HG03060 (cell line): ENCODE results near the gene PARD3B.

Experiments
- ATAC-seq: cut with Tn5 transposase; IDR thresholded peaks from one replicate; pipeline ENCODE4 v1.9.1; 2021; ENCODE audit warnings: low read depth, moderate number of reproducible peaks; ENCODE audit not compliant: unreplicated experiment

Gene PARD3B

GRCh38 chr2:204973616-204974015 lies 428.3 kb downstream of the PARD3B start:
- ATAC-seq = no peak

GRCh38 chr2:204974487-204974886 lies 429.2 kb downstream of the PARD3B start:
- no peak for ATAC-seq

GRCh38 chr2:204977914-204978313 lies 432.6 kb downstream of the PARD3B start:
- no peak for ATAC-seq

- no peak for ATAC-seq
Observed at GRCh38 chr2:204982303-204982702, 437.0 kb downstream of the PARD3B start.

GRCh38 chr2:204984518-204984917 lies 439.2 kb downstream of the PARD3B start:
- no peak for ATAC-seq

- ATAC-seq = no peak
Observed at GRCh38 chr2:204986641-204987040, 441.4 kb downstream of the PARD3B start.

- no peak for ATAC-seq
Observed at GRCh38 chr2:204988836-204989235, 443.6 kb downstream of the PARD3B start.

- ATAC-seq = no peak
Observed at GRCh38 chr2:204989877-204990276, 444.6 kb downstream of the PARD3B start.

GRCh38 chr2:205001300-205001966 lies 456.2 kb downstream of the PARD3B start:
- ATAC-seq = no peak

GRCh38 chr2:205002390-205002789 lies 457.1 kb downstream of the PARD3B start:
- no peak for ATAC-seq

GRCh38 chr2:205003288-205003687 lies 458.0 kb downstream of the PARD3B start:
- no peak for ATAC-seq

- no peak for ATAC-seq
Observed at GRCh38 chr2:205010196-205010595, 464.9 kb downstream of the PARD3B start.

- no peak for ATAC-seq
Observed at GRCh38 chr2:205011031-205011430, 465.8 kb downstream of the PARD3B start.

- ATAC-seq = no peak
Observed at GRCh38 chr2:205012961-205013360, 467.7 kb downstream of the PARD3B start.

GRCh38 chr2:205013586-205013985 lies 468.3 kb downstream of the PARD3B start:
- ATAC-seq = no peak

- no peak for ATAC-seq
Observed at GRCh38 chr2:205014201-205014600, 468.9 kb downstream of the PARD3B start.

- ATAC-seq = no peak
Observed at GRCh38 chr2:205017381-205017780, 472.1 kb downstream of the PARD3B start.

- ATAC-seq = no peak
Observed at GRCh38 chr2:205017912-205018311, 472.6 kb downstream of the PARD3B start.

- no peak for ATAC-seq
Observed at GRCh38 chr2:205020673-205021072, 475.4 kb downstream of the PARD3B start.

GRCh38 chr2:205022841-205023240 lies 477.6 kb downstream of the PARD3B start:
- ATAC-seq = no peak

GRCh38 chr2:205024822-205025518 lies 479.7 kb downstream of the PARD3B start:
- ATAC-seq = no peak

- ATAC-seq = no peak
Observed at GRCh38 chr2:205025580-205026240, 480.4 kb downstream of the PARD3B start.
